NK-92 (cell line): ENCODE data around the gene FRYL.
"Not testable (repeated sequence)": the region's sequence is repeated elsewhere in the genome, so short reads cannot be mapped to it uniquely, and the experiment has no call there.

ENCODE experiments used
- DNase-seq: peaks from one replicate; lab custom pipeline; 2025; ENCODE audit not compliant: unreplicated experiment; lab: John Stamatoyannopoulos, UW

The FRYL gene

GRCh38 chr4:48699475-48699874 is 80.6 kb downstream of the FRYL start:
- no peak for DNase-seq

DNA sequence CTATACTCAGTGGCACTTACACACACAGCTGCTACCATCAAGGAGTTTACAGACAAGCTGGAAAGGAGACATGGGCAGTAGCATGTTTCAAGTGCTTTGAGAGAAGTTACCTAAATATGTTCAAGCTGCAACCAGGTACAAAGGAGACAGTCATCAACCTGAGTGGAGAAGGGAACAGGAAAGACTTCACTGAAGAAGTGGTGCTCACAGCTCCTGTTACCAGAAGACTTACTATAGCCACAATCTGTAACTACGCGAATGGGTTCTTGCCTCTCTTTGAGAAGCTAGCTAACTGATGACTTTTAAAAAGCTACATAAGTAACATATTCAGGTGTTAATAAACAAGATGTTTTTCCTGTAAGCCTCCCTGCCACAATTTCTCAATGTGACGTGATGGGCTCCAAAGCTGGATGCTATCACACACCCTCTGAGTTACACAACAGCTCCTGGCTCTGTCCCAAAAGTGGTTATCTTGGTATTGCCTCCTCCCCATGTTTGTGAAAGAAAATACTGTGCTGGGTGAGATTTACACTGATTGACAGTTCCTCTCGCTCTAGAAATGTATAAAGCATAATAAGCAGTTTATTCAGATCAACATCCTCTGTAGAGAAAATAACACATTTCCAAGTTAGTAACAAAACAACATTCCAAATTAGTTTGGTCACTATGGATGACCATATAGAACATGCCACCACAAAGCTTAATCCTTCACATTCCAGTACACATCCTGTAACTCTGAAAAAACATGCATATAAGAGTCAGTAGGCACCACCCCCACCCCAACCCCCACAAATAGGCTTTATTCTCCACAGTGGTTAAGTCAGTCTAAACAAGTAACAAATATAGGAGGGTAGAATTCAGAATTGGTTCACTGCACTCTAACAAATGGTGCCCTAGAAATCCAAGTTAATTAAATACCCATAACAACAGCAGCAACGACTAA is 81.8 kb downstream of the FRYL start:
- no peak for DNase-seq

DNA sequence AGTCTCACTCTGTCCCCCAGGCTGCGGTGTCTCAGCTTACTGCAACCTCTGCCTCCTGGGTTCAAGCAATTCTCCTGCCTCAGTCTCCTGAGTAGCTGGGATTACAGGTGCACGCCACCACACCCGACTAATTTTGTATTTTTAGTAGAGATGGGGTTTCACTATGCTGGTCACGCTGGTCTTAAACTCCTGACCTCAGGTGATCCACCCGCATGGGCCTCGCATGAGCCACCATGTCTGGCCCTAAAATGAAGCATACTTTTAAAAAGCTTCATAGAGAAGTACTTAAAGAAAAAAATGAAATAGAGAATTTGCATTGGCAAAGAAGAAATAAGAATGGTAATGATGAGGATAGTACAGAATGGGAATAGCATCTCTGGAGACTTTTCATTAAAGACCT is 82.6 kb downstream of the FRYL start:
- not testable (repeated sequence) for DNase-seq

- DNase-seq, result no peak
Measured at GRCh38 chr4:48694824-48695223, 85.3 kb downstream of the FRYL start.

DNA sequence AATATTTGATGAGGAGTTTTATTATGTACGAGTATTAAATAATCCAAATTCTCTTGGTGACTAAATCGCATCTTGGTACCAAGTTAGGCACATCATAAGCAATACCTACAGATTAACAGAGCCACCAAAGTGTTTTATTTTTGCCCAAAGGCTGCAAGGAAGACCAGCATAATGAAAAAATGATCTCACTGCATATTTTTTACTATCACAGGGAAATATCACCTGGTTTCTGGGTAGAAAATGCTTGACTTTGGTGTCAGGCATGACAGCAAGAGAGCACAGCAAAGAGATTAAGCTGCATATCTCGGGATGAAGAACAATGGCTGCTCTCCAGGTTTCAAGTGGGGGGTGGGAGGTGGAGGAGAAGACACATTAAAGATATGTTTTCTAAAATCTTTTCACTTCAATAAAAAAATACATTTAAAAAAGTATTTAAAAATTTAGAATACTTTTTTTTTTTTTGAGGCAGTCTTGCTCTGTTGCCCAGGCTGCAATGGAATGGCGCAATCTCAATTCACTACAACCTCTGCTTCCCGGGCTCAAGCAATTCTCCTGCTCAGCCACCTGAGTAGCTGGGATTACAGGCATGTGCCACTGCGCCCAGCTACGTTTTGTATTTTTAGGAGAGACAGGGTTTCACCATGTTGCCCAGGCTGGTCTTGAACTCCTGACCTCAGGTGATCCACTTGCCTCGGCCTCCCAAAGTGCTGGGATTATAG is 86.1 kb downstream of the FRYL start:
- DNase-seq, result no peak

DNA sequence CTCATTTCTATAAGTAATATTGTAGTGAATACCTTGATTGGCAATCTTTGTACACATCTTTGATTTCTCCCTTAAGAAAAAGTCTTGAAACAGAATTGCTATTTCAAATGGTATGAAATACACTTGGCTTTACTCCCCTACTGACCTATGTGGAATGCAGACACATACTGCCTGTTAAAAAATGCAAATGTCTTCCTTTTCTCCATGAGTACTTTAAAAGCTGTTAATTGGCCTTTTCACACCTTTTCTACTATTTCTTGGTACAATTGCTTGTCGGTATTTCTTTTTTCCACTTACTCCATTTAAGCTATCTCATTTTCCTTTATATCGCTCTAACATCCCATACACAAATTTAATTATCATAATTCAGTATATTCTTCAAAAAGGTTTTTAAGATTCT is 87.2 kb downstream of the FRYL start:
- no peak for DNase-seq

- no peak for DNase-seq
Measured at GRCh38 chr4:48692044-48692443, 88.0 kb downstream of the FRYL start.

DNA sequence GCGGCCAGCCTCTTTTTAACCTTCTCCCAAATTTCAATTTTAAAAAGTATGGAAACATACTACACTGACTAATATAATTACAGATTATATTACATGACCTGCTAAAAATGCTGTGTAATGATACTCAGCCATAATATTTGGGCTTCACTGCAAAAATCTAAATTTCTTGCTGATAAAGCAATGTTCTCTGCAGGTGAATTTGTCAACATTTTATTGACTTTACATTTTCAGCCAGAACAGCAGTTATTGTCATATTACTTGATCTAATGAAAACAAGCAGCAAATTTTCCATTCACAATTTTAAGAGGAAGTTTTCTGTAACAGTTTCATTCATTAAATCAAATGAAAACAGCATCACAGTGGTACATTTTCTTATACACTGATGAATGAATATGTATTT is 91.1 kb downstream of the FRYL start:
- DNase-seq, result no peak

DNA sequence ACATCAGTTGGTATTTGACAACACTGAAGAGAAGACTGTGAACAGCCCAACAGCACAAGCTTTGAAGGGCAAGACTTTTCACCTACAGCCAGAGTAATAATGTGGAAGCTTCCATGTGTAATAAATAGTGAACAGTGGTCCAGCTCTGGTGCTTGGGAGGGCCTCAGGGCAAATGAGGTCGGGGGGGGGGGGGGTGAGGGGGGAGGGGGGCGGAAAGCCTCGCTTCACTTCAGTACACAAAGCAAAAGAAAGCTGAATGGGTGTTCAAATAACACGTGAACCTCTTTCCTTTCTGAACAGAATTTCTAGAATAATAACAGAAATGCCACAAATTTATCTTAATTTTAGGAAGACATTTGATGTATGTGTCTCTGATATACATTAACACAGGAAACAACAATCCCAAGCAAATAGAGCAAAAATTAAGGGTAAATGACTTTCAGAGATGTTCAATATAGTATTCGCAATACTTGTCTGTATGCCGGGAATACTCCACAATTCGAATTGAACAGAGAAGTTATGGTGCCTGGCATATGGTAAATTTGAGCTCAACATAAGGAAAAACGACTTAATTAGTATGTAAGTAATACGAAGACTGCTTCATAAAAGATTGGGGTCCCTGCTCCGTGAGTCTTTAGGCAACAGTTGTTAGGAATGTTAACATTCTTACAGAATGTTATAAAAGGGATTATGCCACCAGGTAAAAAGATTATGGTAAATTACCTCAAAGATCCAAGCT is 92.6 kb downstream of the FRYL start:
- no peak for DNase-seq

DNA sequence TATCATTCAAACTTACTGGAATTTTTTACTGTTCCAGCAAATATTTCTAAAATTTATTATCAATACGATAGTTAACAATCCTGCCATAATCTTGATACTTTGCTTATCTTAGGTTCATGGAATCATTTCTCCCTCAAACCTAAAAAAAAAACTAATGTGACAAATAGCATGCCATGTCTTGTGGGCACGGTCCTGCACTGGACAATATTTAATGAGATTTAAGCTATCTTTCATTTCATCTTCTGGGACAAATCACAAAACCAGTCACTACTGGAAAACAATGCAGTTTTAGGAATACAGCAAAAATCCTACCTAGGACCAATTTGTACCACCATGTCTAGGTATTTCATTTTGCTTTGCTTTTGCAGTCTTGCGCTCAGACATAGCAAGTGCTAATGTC is 93.7 kb downstream of the FRYL start:
- DNase-seq, result no peak

DNA sequence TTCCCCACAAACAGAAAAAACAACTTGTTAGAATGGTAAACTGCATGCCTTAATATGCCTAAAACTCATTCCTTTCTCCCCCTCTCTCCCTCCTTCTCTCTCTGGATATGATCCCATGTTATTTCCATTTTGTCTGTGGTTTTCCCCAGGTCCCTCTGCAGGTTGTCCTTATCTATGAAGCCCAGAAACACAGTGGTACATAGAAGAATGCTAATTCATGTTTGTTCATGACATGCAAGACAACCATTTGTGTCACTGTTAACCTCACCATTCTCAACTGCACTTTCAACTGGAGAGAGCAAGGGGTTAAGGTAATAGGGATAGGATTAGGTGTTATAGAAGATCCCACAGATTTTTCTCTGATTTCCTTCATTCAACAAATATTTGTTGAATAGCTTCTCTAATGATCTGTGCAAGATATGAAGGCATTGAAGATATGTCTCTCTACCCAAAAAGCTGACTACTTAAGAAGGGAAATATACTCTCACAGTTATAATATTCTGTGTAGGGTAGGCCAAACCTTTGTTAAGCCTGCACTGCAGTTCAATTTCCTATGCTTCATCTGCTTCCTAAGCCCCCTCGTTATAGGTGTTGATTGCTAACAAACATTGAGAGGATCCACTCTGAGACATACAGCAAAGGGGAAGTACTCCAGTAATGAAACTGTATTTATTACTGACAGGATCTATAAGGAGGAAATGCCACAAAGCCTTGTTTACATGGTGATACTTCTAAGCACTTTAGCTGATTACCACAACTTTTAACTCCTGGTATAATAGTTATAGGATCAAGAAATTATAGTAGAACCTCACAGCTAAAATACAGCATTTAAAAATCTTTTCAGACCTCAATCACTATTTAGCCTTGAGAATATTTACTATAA is 96.1 kb downstream of the FRYL start:
- no peak for DNase-seq

GRCh38 chr4:48682870-48683269 is 97.2 kb downstream of the FRYL start:
- not testable (repeated sequence) for DNase-seq

- no peak for DNase-seq
Measured at GRCh38 chr4:48681856-48682255, 98.2 kb downstream of the FRYL start.

- DNase-seq, result no peak
Measured at GRCh38 chr4:48680848-48681568, 99.1 kb downstream of the FRYL start.

GRCh38 chr4:48673537-48673936 is 106.5 kb downstream of the FRYL start:
- no peak for DNase-seq

GRCh38 chr4:48670587-48670986 is 109.5 kb downstream of the FRYL start:
- no peak for DNase-seq

DNA sequence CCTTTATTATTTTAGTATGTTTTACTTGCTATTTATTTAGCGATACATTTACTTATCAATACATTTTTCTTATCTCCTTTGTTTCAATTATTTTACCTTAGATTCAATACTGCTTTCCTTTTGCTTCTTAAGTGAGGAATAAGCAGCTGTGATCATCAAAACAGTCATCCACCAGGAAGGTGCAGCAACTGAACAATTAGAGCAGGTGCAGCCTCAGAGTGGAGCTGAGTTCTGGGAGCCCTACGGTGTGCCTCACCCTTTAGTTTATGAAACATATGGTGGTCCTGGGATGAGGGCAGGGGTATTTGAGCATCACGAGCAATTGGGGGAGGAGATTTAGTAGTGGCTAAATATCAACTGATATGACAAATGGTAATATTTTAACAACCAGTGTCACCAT is 111.0 kb downstream of the FRYL start:
- no peak for DNase-seq

DNA sequence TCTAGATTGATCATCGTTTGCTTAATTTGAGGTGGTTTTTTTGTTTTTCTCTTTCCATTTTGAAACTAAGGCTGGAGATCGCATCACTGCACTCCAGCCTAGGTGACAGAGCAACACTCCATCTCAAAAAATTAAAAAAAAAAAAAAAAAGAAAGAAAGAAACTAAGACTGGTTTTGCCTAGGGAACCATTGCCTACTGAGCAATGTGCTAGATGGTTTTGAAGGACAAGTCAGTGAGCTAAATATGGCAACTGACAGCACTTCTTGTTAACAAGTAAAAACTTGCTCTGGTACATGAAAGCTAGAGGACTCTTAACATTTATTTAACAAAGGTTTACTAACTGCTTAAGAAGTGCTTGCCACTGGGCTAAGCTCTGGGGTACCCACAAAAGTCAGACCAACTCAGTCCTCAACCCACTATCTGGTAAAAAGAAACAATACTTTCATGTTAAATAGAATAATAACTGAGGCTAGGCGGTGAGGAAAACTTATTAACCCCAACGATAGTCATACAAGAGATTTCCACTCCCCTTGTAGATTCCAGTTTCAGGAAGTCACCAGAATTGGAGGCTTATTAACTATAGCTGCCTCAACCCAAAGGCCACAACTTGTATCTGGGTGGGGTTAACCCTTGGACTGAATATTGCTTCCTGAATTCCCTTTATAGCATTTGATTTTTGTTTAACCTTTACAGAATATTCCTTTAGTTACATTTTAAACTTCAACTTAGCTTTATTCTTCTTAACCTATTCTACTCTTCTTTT is 111.6 kb downstream of the FRYL start:
- DNase-seq, result no peak

GRCh38 chr4:48667148-48667547 is 112.9 kb downstream of the FRYL start:
- no peak for DNase-seq
